Measurements from ENCODE around the gene MS4A5. TPM values are rescaled to one million over a fixed set of nuclear protein-coding genes. Genes with fewer than 3 reads are reported as not detected.
"Not testable (repeated sequence)": the region's sequence is repeated elsewhere in the genome, so short reads cannot be mapped to it uniquely, and the experiment has no call there.

MS4A5 gene, protein sequence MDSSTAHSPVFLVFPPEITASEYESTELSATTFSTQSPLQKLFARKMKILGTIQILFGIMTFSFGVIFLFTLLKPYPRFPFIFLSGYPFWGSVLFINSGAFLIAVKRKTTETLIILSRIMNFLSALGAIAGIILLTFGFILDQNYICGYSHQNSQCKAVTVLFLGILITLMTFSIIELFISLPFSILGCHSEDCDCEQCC
- not detected in 2 replicates for polyA plus RNA-seq (2014; cell fraction: cytosol; rRNA removed)
- polyA plus RNA-seq (2014; cell fraction: nucleus; rRNA removed): not detected in 2 replicates

GRCh38 chr11:60429272-60429671, at the start of gene MS4A5:
TSS of gene MS4A5 (plus strand) at chr11:60429572. CDS start at chr11:60429675, 103 bp downstream.
- no peak for DNase-seq (ENCODE audit: low spot score)

DNA sequence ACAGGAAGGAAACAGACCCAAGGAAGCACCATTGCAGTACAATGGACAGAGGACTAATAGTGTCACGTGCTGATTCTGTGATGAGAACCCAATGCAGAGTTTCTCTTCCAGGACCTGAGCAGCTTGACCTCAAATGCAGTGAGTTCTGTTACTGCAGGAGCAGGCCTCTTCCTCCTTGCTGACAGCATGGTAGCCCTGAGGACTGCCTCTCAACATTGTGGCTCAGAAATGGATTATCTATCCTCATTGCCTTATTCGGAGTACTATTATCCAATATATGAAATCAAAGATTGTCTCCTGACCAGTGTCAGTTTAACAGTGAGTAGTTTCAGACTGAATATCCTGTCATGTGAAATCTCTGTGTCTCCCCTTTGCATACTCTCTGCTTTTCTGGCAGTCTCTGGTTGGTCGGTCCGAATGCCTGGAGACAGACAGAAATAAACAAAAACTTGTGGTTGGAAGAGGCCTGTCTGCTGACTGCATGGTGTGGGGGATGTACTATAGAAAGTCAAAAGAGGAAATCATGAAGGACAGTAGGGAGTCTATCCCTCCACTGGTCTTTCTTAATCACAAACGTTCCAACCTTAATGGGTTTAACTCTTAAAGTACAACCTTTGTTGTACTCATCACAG, 40.0 kb upstream of the MS4A5 start:
- no peak for DNase-seq (ENCODE audit: low spot score)

DNA sequence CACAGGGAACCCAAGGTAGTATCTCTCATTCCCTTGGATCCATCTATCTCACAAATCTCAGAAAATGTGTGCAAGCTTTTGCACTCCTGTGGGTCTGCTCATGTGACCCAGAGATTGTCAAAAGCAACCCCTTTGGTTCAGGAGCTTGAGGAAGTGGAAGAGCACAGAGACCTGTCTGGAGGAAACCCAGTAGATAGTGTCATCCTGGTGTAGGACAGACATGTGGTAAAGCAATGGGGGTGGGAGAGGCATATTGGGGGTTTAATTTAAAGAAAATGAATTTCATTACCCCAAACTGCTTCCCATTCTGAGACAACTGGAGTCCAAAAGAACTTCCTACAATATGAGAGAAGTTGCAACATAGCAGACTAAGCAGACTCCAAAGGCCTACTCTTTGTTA, 39.0 kb upstream of the MS4A5 start:
- no peak for DNase-seq (ENCODE audit: low spot score)

GRCh38 chr11:60392361-60392760, 37.0 kb upstream of the MS4A5 start:
- DNase-seq (ENCODE audit: low spot score): no peak

DNA sequence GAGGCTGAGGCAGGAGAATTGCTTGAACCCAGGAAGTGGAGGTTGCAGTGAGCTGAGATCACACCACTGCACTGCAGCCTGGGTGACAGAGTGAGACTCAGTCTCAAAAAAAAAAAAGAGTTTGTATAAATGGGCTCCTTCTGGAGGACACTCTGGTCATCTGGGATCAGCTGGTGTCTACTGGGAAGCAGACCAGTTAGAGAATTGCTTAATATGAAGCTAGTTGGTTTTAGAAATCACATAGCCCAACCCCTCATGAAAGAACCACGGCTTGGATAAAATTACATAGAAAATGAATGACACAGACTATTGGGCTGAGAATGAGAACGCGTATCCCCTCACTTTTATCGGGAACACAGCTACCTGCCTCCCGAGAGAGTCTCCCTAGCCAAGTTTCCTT, 36.4 kb upstream of the MS4A5 start:
- DNase-seq (ENCODE audit: low spot score): no peak

DNA sequence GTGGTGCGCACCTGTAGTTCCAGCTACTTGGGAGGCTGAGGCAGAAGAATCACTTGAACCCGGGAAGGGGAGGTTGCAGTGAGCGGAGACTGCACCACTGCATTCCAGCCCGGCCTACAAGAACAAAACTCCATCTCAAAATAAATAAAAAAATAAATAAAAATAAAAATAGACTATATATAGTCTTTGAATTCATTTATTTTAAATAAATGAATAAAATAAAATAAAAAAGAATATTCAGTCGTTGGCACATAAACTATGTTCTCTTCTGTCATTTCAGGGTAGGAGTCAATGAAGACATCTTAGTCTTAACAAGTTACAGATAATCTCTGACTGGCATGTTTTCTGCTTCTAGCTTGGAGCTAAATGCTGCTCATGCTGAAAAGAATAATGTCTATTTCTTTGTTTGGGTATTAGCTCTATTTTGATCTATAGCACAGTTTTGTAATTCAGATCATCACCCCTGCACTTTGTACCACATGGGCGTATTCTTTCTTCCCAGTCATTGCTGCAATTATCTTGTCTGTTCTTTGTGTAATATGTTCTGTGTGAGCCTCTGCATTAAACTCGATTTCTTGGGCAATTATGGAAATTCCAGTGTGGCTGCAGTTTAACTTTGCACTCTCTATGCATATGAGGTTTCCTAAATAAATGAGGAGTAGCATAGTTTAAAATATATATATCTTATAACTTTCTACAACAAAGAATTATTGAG, 34.5 kb upstream of the MS4A5 start:
- DNase-seq (ENCODE audit: low spot score): no peak

- no peak for DNase-seq (ENCODE audit: low spot score)
Observed at GRCh38 chr11:60396382-60396781, 33.0 kb upstream of the MS4A5 start, which contains the start of gene MS4A14. TSS of gene MS4A14 (plus strand) at chr11:60396459. CDS start at chr11:60396579, 120 bp downstream.

GRCh38 chr11:60396799-60397198, 32.6 kb upstream of the MS4A5 start:
- DNase-seq (ENCODE audit: low spot score): no peak

DNA sequence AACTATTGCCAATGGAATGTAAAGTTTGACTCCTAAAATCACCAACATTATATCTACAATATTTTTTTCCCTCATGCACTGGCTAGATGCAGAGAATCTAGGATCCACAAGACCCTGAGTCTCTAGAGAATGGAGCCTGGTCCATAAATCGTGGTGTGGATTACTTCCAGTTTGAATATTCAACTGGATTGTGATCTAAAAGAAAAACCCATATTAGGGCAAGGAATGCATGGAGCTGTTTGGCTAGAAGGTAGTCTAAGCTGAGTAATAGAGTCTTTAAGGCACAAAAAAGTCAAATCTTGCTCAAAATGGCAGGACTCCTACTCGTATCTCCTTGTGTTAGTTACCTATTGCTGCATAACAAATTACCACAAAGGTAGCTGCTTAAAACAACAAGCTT, 9.4 kb upstream of the MS4A5 start:
- no peak for DNase-seq (ENCODE audit: low spot score)

DNA sequence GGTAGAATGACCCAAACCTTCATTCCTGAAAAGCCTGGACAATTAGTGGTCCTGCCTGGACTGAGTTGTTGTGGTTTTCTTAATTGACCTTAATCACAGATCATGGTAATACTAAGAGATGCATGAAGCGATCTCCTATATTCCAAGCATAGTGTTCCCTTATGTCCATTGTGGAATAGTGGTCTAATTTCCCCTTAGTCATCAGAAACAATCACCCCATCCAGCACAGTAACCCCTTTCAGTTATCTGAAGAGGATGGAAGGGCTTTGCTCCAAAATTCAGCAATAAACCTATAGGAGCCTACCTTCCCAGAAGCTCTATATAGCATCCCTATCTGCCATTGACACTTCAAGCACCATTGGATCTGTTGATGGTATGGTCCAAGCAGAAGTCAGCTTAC, 6.8 kb upstream of the MS4A5 start:
- DNase-seq (ENCODE audit: low spot score): no peak

DNA sequence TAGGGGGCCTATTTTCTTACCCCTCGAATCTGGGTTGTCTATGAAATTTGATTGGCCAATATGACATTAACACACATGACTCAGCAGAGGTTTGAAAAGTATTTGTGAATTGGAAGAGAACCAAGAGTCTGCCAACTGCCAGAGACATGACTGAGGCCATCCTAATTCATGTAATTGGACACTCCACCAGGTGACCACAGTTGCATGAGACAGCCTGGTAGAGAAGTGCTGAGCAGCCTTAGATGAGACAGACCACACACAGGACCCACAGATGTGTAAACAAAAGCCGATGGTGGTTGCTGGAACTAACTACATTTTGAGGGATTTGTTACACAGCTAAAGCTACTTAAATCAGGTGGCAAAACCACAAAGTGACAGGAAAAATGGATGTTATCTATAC, 855 bp upstream of the MS4A5 start:
- DNase-seq (ENCODE audit: low spot score): no peak

- no peak for DNase-seq (ENCODE audit: low spot score)
Observed at GRCh38 chr11:60431251-60431650, 1.9 kb downstream of the MS4A5 start.

GRCh38 chr11:60433401-60433800, 4.0 kb downstream of the MS4A5 start:
- no peak for DNase-seq (ENCODE audit: low spot score)

- no peak for DNase-seq (ENCODE audit: low spot score)
Observed at GRCh38 chr11:60447070-60447469, 17.7 kb downstream of the MS4A5 start.

- DNase-seq (ENCODE audit: low spot score): no peak
Observed at GRCh38 chr11:60447846-60448245, 18.5 kb downstream of the MS4A5 start.

DNA sequence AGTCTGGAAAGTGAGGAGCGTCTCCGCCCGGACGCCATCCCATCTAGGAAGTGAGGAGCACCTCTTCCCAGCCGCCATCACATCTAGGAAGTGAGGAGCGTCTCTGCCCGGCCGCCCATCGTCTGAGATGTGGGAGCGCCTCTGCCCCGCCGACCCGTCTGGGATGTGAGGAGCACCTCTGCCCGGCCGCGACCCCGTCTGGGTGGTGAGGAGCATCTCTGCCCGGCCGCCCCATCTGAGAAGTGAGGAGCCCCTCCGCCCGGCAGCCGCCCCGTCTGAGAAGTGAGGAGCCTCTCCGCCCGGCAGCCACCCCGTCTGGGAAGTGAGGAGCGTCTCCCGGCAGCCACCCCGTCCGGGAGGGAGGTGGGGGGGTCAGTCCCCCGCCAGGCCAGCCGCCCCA, 21.8 kb downstream of the MS4A5 start:
- not testable (repeated sequence) for DNase-seq (ENCODE audit: low spot score)

DNA sequence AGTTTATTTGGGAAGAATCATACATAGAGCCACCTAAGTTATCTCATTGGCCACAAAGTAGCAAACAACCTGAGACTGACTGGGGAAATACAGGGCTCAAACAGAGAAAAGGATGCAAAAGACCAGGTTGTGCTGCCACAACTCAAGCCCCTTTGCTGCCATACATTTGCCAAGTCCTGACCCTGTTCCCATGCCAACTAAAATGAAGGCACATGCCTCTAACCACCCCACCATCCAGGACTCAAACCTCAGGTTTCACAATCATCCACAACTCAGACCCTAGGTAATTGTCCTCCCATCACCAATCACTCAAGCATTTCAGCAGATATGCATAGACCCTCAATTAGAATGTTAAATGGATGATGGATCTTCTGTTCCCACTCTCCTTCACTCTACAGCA, 24.8 kb downstream of the MS4A5 start:
- no peak for DNase-seq (ENCODE audit: low spot score)

DNA sequence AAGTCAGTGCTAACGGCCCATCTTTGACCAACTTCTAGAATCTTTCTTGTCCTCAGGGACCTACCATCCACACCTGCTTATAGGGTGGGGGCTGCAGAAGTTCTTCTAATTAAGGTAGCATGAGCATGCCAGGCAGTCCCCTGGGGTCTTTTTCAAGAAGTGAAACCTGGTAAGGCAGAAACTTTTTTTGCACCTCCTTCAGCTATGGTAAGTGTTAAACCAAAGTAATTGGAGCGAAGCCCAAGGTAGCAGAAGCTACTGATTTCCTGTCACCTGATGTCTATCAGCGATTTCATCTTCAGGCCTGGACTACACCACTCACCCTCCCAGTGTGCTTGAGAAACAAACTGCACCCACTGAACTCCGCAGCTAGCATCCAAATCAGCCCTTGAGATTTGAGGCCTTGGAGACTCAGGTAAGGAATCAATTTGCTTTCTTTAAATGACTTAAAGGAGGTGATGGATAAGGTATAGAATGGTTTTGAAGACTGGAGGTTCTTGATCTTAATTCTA, 26.2 kb downstream of the MS4A5 start, which contains the start of gene MS4A1:
Gene MS4A1, plus strand, starts transcription at position 317 of the 512 bp plus-strand sequence. CDS start 6,528 bp downstream, outside the sequence.
- DNase-seq (ENCODE audit: low spot score): no peak

DNA sequence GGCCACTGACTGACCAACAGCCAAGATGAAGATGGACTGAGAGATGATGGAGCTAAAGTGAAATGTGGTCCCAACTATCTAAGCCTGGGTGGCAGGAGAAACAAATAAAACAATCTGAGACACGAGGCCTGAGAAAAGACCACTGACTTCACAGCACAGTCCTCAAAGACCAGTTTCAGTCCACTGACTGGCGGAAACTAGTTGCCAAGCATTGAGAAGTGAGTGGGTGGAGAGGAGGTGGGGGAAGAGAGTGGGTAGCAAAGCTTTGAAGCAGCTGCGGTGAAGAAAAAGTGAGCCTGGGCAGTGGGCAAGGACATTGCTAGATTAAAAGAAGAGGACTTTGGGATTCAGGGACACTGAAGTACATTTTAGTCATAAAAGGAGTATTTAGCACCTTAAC, 28.2 kb downstream of the MS4A5 start:
- no peak for DNase-seq (ENCODE audit: low spot score)

- no peak for DNase-seq (ENCODE audit: low spot score)
Observed at GRCh38 chr11:60459345-60459744, 30.0 kb downstream of the MS4A5 start.

DNA sequence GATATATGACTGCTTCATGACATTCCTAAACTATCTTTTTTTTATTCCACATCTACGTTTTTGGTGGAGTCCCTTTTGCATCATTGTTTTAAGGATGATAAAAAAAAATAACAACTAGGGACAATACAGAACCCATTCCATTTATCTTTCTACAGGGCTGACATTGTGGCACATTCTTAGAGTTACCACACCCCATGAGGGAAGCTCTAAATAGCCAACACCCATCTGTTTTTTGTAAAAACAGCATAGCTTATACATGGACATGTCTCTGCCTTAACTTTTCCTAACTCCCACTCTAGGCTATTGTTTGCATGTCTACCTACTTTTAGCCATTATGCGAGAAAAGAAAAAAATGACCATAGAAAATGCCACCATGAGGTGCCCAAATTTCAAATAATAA, 39.5 kb downstream of the MS4A5 start:
- no peak for DNase-seq (ENCODE audit: low spot score)

GRCh38 chr11:60469723-60470122, 40.4 kb downstream of the MS4A5 start:
- no peak for DNase-seq (ENCODE audit: low spot score)
